Activated naive CD4-positive, alpha-beta T cell treated with anti-CD3 and anti-CD28 coated beads, Interleukin-2, amount 50 U/mL, for 72 hours (primary cell): ENCODE data around the gene TMEM255B. TPM values are rescaled to one million over a fixed set of nuclear protein-coding genes. Genes with fewer than 3 reads are reported as not detected.
"Not testable (repeated sequence)": the region's sequence is repeated elsewhere in the genome, so short reads cannot be mapped to it uniquely, and the experiment has no call there.

Source experiments
- ATAC-seq, 2 donors: fragments of 150-1000 bp; cut with Tn5 transposase; 2 replicates each; pipeline ENCODE4 v1.10.0; 2021; ENCODE audit warnings: mild to moderate bottlenecking in 2 of 2, moderate library complexity in 2 of 2
- DNase-seq, 2 donors: peaks; one replicate each; pipeline ENCODE4 v3.0.0; 2021 to 2022; ENCODE audit warnings: low spot score in 2 of 2
- H3K27ac Mint-ChIP-seq, 2 donors: one replicate each; pipeline ENCODE4 v1.8.0; 2022; ENCODE audit warnings: mild to moderate bottlenecking in 2 of 2, mixed read lengths in 2 of 2
- H3K36me3 Mint-ChIP-seq, 2 donors: one replicate each; pipeline ENCODE4 v1.8.0; 2022; ENCODE audit warnings: mixed read lengths in 2 of 2
- H3K9me3 Mint-ChIP-seq, 2 donors: one replicate each; pipeline ENCODE4 v1.8.0; 2022; ENCODE audit warnings: mixed read lengths in 2 of 2
- total RNA-seq, 2 donors: library from RNA; stranded (reverse); gene quantifications; one replicate each; pipeline ENCODE4 v1.2.3, GENCODE V29; 2022

Gene TMEM255B
- total RNA-seq, 2 donors from 2014 or later: 1.8 to 2.9 TPM

GRCh38 chr13:113821847-113822246 is 62.8 kb downstream of the TMEM255B start:
- no peak for ATAC-seq
- no peak overlapping the region for H3K27ac Mint-ChIP-seq
- DNase-seq: no peak

GRCh38 chr13:113822266-113822665 is 63.2 kb downstream of the TMEM255B start:
- H3K36me3 Mint-ChIP-seq: peaks cover 0 to 2% of the 10 kb centered on the region in 2 donors
- H3K27ac Mint-ChIP-seq: no peak overlapping the region
- ATAC-seq: no peak
- no peak for DNase-seq
- H3K9me3 Mint-ChIP-seq: no peaks in the 10 kb centered on the region

More at GRCh38 chr13:113821847-113822246, 62.8 kb downstream of the TMEM255B start:
- no peaks in the 10 kb centered on the region for H3K9me3 Mint-ChIP-seq
- no peaks in the 10 kb centered on the region for H3K36me3 Mint-ChIP-seq

- no peaks in the 10 kb centered on the region for H3K9me3 Mint-ChIP-seq
- H3K36me3 Mint-ChIP-seq: peaks cover 0 to 7% of the 10 kb centered on the region in 2 donors
- DNase-seq: no peak
- H3K27ac Mint-ChIP-seq: no peak overlapping the region
- no peak for ATAC-seq
These were observed 64.1 kb downstream of the TMEM255B start for GRCh38 chr13:113822956-113823744.

- Mint-ChIP-seq H3K27ac (no peak overlapping the region), H3K36me3 (peaks cover 0 to 7% of the 10 kb centered on the region in 2 donors), H3K9me3 (no peaks in the 10 kb centered on the region)
- DNase-seq (no peak), ATAC-seq (no peak)
These were observed 64.7 kb downstream of the TMEM255B start for GRCh38 chr13:113823771-113824170.

GRCh38 chr13:113825841-113826240 is 66.8 kb downstream of the TMEM255B start:
- Mint-ChIP-seq H3K36me3 (peaks cover 0 to 7% of the 10 kb centered on the region in 2 donors), H3K27ac (no peak overlapping the region), H3K9me3 (no peaks in the 10 kb centered on the region)
- ATAC-seq (no peak), DNase-seq (no peak)

GRCh38 chr13:113826446-113826845 is 67.4 kb downstream of the TMEM255B start:
- H3K27ac Mint-ChIP-seq, H3K36me3 Mint-ChIP-seq, H3K9me3 Mint-ChIP-seq, DNase-seq, ATAC-seq: not testable (repeated sequence)

- DNase-seq: no peak
- H3K36me3 Mint-ChIP-seq: peaks cover 0 to 7% of the 10 kb centered on the region in 2 donors
- ATAC-seq: no peak
- no peak overlapping the region for H3K27ac Mint-ChIP-seq
- no peaks in the 10 kb centered on the region for H3K9me3 Mint-ChIP-seq
These were observed 68.0 kb downstream of the TMEM255B start for GRCh38 chr13:113827021-113827420.

- Mint-ChIP-seq H3K9me3 (no peaks in the 10 kb centered on the region), H3K36me3 (peaks cover 0 to 7% of the 10 kb centered on the region in 2 donors), H3K27ac (no peak overlapping the region)
- DNase-seq (no peak), ATAC-seq (no peak)
These were observed 69.3 kb downstream of the TMEM255B start for GRCh38 chr13:113828282-113828825.

- not testable (repeated sequence) for H3K36me3 Mint-ChIP-seq, DNase-seq, ATAC-seq, H3K9me3 Mint-ChIP-seq, H3K27ac Mint-ChIP-seq
These were observed 71.5 kb downstream of the TMEM255B start for GRCh38 chr13:113830426-113830950.

GRCh38 chr13:113831061-113831460 is 72.0 kb downstream of the TMEM255B start:
- no peak for ATAC-seq
- no peaks in the 10 kb centered on the region for H3K9me3 Mint-ChIP-seq
- peaks cover 0 to 7% of the 10 kb centered on the region in 2 donors for H3K36me3 Mint-ChIP-seq

GRCh38 chr13:113832205-113832604 is 73.2 kb downstream of the TMEM255B start:
- DNase-seq (no peak), ATAC-seq (no peak)
- Mint-ChIP-seq H3K36me3 (peaks cover 0 to 5% of the 10 kb centered on the region in 2 donors), H3K9me3 (no peaks in the 10 kb centered on the region), H3K27ac (no peak overlapping the region)

More at GRCh38 chr13:113831061-113831460, 72.0 kb downstream of the TMEM255B start:
- H3K27ac Mint-ChIP-seq: no peak overlapping the region
- no peak for DNase-seq

GRCh38 chr13:113832631-113833030 is 73.6 kb downstream of the TMEM255B start:
- no peak for DNase-seq
- no peak overlapping the region for H3K27ac Mint-ChIP-seq

GRCh38 chr13:113833111-113833830 is 74.2 kb downstream of the TMEM255B start:
- H3K27ac Mint-ChIP-seq: no peak overlapping the region
- H3K9me3 Mint-ChIP-seq: no peaks in the 10 kb centered on the region
- no peak for DNase-seq
- ATAC-seq: no peak
- H3K36me3 Mint-ChIP-seq: no peaks in the 10 kb centered on the region

More at GRCh38 chr13:113832631-113833030, 73.6 kb downstream of the TMEM255B start:
- Mint-ChIP-seq H3K9me3 (no peaks in the 10 kb centered on the region), H3K36me3 (peaks cover 0 to under 1% of the 10 kb centered on the region in 2 donors)
- ATAC-seq: no peak

- not testable (repeated sequence) for DNase-seq, H3K9me3 Mint-ChIP-seq, H3K36me3 Mint-ChIP-seq, ATAC-seq, H3K27ac Mint-ChIP-seq
These were observed 75.0 kb downstream of the TMEM255B start for GRCh38 chr13:113834006-113834405.

- no peaks in the 10 kb centered on the region for H3K36me3 Mint-ChIP-seq
- DNase-seq: no peak
- H3K9me3 Mint-ChIP-seq: no peaks in the 10 kb centered on the region
- H3K27ac Mint-ChIP-seq: peak overlapping the region in 1 of 2 donors; percentile 65
- no peak for ATAC-seq
These were observed 75.6 kb downstream of the TMEM255B start for GRCh38 chr13:113834496-113835200.

- Mint-ChIP-seq H3K36me3 (no peaks in the 10 kb centered on the region), H3K27ac (peak overlapping the region in 1 of 2 donors; percentile 65), H3K9me3 (no peaks in the 10 kb centered on the region)
- ATAC-seq: no peak
- DNase-seq: no peak
These were observed 76.6 kb downstream of the TMEM255B start for GRCh38 chr13:113835461-113836270.
